NCI-H1092 (cell line): Measurements from ENCODE around the gene SLC25A45.

Source experiments
- DNase-seq: peaks from one replicate; lab custom pipeline; 2025; lab: John Stamatoyannopoulos, UW

SLC25A45 gene

GRCh38 chr11:65404638-65405339 is 22.3 kb upstream of the SLC25A45 start:
- DNase-seq, result no peak

GRCh38 chr11:65404210-65404609 is 21.8 kb upstream of the SLC25A45 start:
- DNase-seq, result no peak

GRCh38 chr11:65403607-65404121 is 21.2 kb upstream of the SLC25A45 start:
- DNase-seq, result no peak

- no peak for DNase-seq
Measured at GRCh38 chr11:65402790-65403189, 20.3 kb upstream of the SLC25A45 start.

GRCh38 chr11:65401803-65402248 is 19.4 kb upstream of the SLC25A45 start:
- DNase-seq, result no peak

GRCh38 chr11:65401073-65401802 is 18.8 kb upstream of the SLC25A45 start:
- DNase-seq, result no peak

GRCh38 chr11:65400307-65401072 is 18.0 kb upstream of the SLC25A45 start:
- DNase-seq, result no peak

GRCh38 chr11:65399845-65400244 is 17.4 kb upstream of the SLC25A45 start:
- no peak for DNase-seq

- no peak for DNase-seq
Measured at GRCh38 chr11:65399249-65399648, 16.8 kb upstream of the SLC25A45 start.

- no peak for DNase-seq
Measured at GRCh38 chr11:65398362-65398910, 16.0 kb upstream of the SLC25A45 start.

- no peak for DNase-seq
Measured at GRCh38 chr11:65396769-65397745, 14.6 kb upstream of the SLC25A45 start.

GRCh38 chr11:65395961-65396530 is 13.6 kb upstream of the SLC25A45 start:
- no peak for DNase-seq

- no peak for DNase-seq
Measured at GRCh38 chr11:65394125-65394536, 11.7 kb upstream of the SLC25A45 start.

- no peak for DNase-seq
Measured at GRCh38 chr11:65393513-65394079, 11.2 kb upstream of the SLC25A45 start.

GRCh38 chr11:65392899-65393298 is 10.5 kb upstream of the SLC25A45 start:
- DNase-seq, result no peak

- no peak for DNase-seq
Measured at GRCh38 chr11:65392186-65392829, 9.9 kb upstream of the SLC25A45 start.

GRCh38 chr11:65390996-65391395 is 8.6 kb upstream of the SLC25A45 start:
- no peak for DNase-seq

- DNase-seq, result no peak
Measured at GRCh38 chr11:65390099-65390941, 7.9 kb upstream of the SLC25A45 start.
